ENCODE measurements around the gene ANKRD16. TPM values are rescaled to one million over a fixed set of nuclear protein-coding genes. Genes with fewer than 3 reads are reported as not detected.

The ANKRD16 gene
- total and polyA plus RNA-seq, 9 donors, result 6.6 to 15.3 (median 9.6) TPM

GRCh38 chr10:5903563-5903962 lies 13.9 kb upstream of the ANKRD16 start:
- Histone ChIP-seq H3K27ac (no peak overlapping the region), H3K4me3 (no peak overlapping the region), H3K4me1 (ENCODE audit: insufficient read depth) (no peaks in the 10 kb centered on the region), H3K9me3 (no peaks in the 10 kb centered on the region), H3K27me3 (no peaks in the 10 kb centered on the region), H3K36me3 (no peaks in the 10 kb centered on the region)
- 96 to 98% (median 97%) methylated on average over 6 of the region's 6 CpGs for WGBS, 3 donors
- intact Hi-C loops (cut with DNase I), result no loop called here
- DNase-seq, result no peak
- TF ChIP-seq POLR2A (IDR thresholded peaks at IDR 0.05) (no peak), EP300 (IDR thresholded peaks at IDR 0.05) (no peak)
- TF ChIP-seq, protein P1, sequence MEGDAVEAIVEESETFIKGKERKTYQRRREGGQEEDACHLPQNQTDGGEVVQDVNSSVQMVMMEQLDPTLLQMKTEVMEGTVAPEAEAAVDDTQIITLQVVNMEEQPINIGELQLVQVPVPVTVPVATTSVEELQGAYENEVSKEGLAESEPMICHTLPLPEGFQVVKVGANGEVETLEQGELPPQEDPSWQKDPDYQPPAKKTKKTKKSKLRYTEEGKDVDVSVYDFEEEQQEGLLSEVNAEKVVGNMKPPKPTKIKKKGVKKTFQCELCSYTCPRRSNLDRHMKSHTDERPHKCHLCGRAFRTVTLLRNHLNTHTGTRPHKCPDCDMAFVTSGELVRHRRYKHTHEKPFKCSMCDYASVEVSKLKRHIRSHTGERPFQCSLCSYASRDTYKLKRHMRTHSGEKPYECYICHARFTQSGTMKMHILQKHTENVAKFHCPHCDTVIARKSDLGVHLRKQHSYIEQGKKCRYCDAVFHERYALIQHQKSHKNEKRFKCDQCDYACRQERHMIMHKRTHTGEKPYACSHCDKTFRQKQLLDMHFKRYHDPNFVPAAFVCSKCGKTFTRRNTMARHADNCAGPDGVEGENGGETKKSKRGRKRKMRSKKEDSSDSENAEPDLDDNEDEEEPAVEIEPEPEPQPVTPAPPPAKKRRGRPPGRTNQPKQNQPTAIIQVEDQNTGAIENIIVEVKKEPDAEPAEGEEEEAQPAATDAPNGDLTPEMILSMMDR (IDR thresholded peaks at IDR 0.05), result no peak

DNA sequence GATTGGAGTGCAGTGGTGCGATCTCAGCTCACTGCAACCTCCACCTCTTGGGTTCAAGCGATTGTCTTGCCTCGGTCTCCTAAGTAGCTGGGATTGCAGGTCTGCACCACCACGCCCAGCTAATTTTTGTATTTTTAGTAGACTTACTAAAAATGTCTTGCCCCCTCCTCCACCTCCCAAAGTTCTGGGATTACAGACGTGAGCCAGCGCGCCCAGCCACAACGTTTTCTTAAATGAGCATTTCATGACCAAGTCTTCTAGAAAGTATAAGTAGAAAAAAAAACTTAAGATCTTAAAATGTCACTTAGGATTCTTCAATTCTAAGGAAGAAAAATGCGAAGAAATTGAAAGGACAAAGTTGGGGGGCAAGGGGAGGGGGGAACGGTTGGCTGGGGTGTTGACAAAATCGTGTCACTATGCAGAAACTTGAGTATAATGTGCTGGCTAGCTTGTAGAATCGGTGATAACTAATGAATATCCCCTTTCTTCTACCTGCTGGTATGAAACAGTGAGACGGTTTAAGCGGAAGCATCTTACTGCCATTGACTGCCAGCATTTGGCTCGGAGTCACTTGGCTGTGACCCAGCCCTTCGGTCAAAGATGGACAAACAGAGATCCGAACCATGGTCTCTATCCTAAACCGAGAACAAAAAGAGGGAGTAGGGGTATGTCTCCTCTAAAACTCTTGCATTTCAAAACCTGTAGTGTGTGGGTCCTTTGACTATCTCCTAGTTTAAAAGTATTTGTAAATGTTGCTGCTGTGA lies 13.0 kb upstream of the ANKRD16 start:
- H3K36me3 ChIP-seq, result no peaks in the 10 kb centered on the region
- no peaks in the 10 kb centered on the region for H3K4me1 ChIP-seq (ENCODE audit: insufficient read depth)
- H3K9me3 ChIP-seq, result no peaks in the 10 kb centered on the region
- H3K27me3 ChIP-seq, result no peaks in the 10 kb centered on the region
- DNase-seq, result no peak
- no peak overlapping the region for H3K27ac ChIP-seq
- intact Hi-C loops (cut with DNase I), result no loop called here
- H3K4me3 ChIP-seq, result no peak overlapping the region
- 90 to 96% (median 93%) methylated on average over 18 of the region's 18 CpGs for WGBS, 3 donors
- TF ChIP-seq POLR2A (IDR thresholded peaks at IDR 0.05), result no peak
- no peak for TF ChIP-seq EP300 (IDR thresholded peaks at IDR 0.05)
- TF ChIP-seq, protein P1 (IDR thresholded peaks at IDR 0.05), result no peak

GRCh38 chr10:5900247-5900646 lies 10.6 kb upstream of the ANKRD16 start:
- no peaks in the 10 kb centered on the region for H3K36me3 ChIP-seq
- TF ChIP-seq EP300 (IDR thresholded peaks at IDR 0.05) (no peak), POLR2A (IDR thresholded peaks at IDR 0.05) (no peak)
- TF ChIP-seq, protein P1 (IDR thresholded peaks at IDR 0.05), result no peak
- no peak for DNase-seq
- H3K4me1 ChIP-seq (ENCODE audit: insufficient read depth), result peaks cover 2% of the 10 kb centered on the region
- no peak overlapping the region for H3K27ac ChIP-seq
- intact Hi-C loops (cut with DNase I), result no loop called here
- 93 to 98% (median 96%) methylated on average over 13 of the region's 13 CpGs for WGBS, 3 donors
- H3K9me3 ChIP-seq, result no peaks in the 10 kb centered on the region
- no peak overlapping the region for H3K4me3 ChIP-seq
- H3K27me3 ChIP-seq, result no peaks in the 10 kb centered on the region

- Histone ChIP-seq H3K4me3 (no peak overlapping the region), H3K36me3 (no peaks in the 10 kb centered on the region), H3K27ac (no peak overlapping the region), H3K9me3 (no peaks in the 10 kb centered on the region), H3K4me1 (ENCODE audit: insufficient read depth) (peaks cover 2% of the 10 kb centered on the region), H3K27me3 (no peaks in the 10 kb centered on the region)
- intact Hi-C loops (cut with DNase I), result loop anchor here in 1 of 4 donors (10.0 kb wide), 1 partner anchor 47 kb away; no protein-coding TSS in a partner anchor
- TF ChIP-seq POLR2A (IDR thresholded peaks at IDR 0.05), result no peak
- TF ChIP-seq, protein P1 (IDR thresholded peaks at IDR 0.05), result no peak
- TF ChIP-seq EP300 (IDR thresholded peaks at IDR 0.05), result no peak
- DNase-seq, result no peak
- 92 to 99% (median 97%) methylated on average over 7 of the region's 7 CpGs for WGBS, 3 donors
Observed at GRCh38 chr10:5898163-5898562, 8.5 kb upstream of the ANKRD16 start.
